HG03175 (cell line): ENCODE data around the gene DLD.

Experiments
- ATAC-seq: cut with Tn5 transposase; IDR thresholded peaks from one replicate; pipeline ENCODE4 v1.9.1; 2021; ENCODE audit warnings: mild to moderate bottlenecking, moderate library complexity; ENCODE audit not compliant: unreplicated experiment

DLD gene

GRCh38 chr7:107966711-107967110 lies 75.7 kb downstream of the DLD start:
- no peak for ATAC-seq

- no peak for ATAC-seq
Measured at GRCh38 chr7:107967420-107967819, 76.4 kb downstream of the DLD start.

GRCh38 chr7:107968449-107968848 lies 77.5 kb downstream of the DLD start:
- no peak for ATAC-seq

DNA sequence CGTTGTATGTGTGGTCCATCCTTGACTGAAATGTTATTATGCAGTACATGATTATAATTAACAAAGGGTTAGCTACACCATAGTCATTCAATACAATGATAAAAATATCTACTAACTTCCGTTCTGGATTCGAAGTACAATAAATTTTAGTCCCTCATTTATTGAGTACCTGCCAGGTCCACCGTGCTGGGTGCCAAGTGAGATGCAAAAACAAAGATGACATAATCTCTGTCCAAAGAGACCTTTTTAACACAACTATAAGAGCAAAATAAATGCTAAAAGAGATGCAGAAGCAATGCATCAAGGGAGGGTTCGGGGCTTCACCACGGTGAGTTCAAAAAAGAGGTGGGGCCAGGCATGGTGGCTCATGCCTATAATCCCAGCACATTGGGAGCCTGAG lies 78.9 kb downstream of the DLD start:
- no peak for ATAC-seq
